Upper lobe of right lung (tissue), 1 donor: ENCODE measurements around the gene NIT1. TPM values are rescaled to one million over a fixed set of nuclear protein-coding genes. Genes with fewer than 3 reads are reported as not detected.

ENCODE experiments used
- ATAC-seq: fragments of 200-7000 bp; cut with Tn5 transposase; one replicate; pipeline ENCODE4 v1.9.1; 2020; ENCODE audit warnings: mild to moderate bottlenecking, moderate library complexity
- DNase-seq: peaks from one replicate; pipeline ENCODE4 v3.0.0-alpha.2; 2020
- H3K27ac ChIP-seq: fragments of 200-600 bp; one replicate; pipeline ENCODE4 v1.8.0; 2022
- H3K27me3 ChIP-seq: fragments of 200-600 bp; one replicate; pipeline ENCODE4 v1.8.0; 2022; ENCODE audit warnings: mild to moderate bottlenecking
- H3K36me3 ChIP-seq: fragments of 200-600 bp; one replicate; pipeline ENCODE4 v1.8.0; 2022
- H3K4me1 ChIP-seq: fragments of 200-600 bp; one replicate; pipeline ENCODE4 v1.8.0; 2022
- H3K4me3 ChIP-seq: fragments of 200-600 bp; one replicate; pipeline ENCODE4 v1.8.0; 2022; ENCODE audit warnings: mild to moderate bottlenecking
- H3K9me3 ChIP-seq: fragments of 200-600 bp; one replicate; pipeline ENCODE4 v1.8.0; 2022
- CTCF ChIP-seq: fragments of 200-600 bp; IDR thresholded peaks from one replicate; pipeline ENCODE4 v1.8.0; 2022; ENCODE audit warnings: antibody characterized with exemption
- intact Hi-C: fragments of 100-400 bp; cut with DNase I; formaldehyde crosslinking; loops from one replicate; pipeline ENCODE4 v1.11.0; 2022
- total RNA-seq: library from RNA; stranded (reverse); fragmentation: NEBNext Ultra II Directional; extraction: Animal tissue kit (Norgen Biotek cat#: 25700); gene quantifications from one replicate; pipeline ENCODE4 v1.2.1, GENCODE V29; 2021
- donor health status: DM: no; HTN: yes; CAD: no; lungs with severe emphysema.

NIT1 gene
- total RNA-seq, 1 donor from 2014 or later, result 42.1 TPM

- Histone ChIP-seq H3K36me3 (peaks cover 46% of the 10 kb centered on the region), H3K27me3 (no peaks in the 10 kb centered on the region), H3K4me3 (peak overlapping the region; percentile 100), H3K4me1 (peaks cover 48% of the 10 kb centered on the region), H3K27ac (peak overlapping the region; percentile 94), H3K9me3 (no peaks in the 10 kb centered on the region)
- ATAC-seq, result peak; percentile 43
- peak; percentile 35 for TF ChIP-seq CTCF
- intact Hi-C loops, result no loop called here
- DNase-seq, result no peak
Observed at GRCh38 chr1:161119092-161119903, 1.4 kb downstream of the NIT1 start.

GRCh38 chr1:161121042-161121650 lies 3.2 kb downstream of the NIT1 start:
- Histone ChIP-seq H3K9me3 (no peaks in the 10 kb centered on the region), H3K27me3 (no peaks in the 10 kb centered on the region), H3K4me3 (no peak overlapping the region), H3K4me1 (peaks cover 36% of the 10 kb centered on the region), H3K27ac (peak overlapping the region; percentile 36), H3K36me3 (peaks cover 64% of the 10 kb centered on the region)
- intact Hi-C loops, result no loop called here
- DNase-seq, result no peak
- no peak for ATAC-seq
- TF ChIP-seq CTCF, result no peak

- Histone ChIP-seq H3K4me1 (peaks cover 32% of the 10 kb centered on the region), H3K27me3 (no peaks in the 10 kb centered on the region), H3K36me3 (peaks cover 69% of the 10 kb centered on the region), H3K27ac (no peak overlapping the region), H3K4me3 (no peak overlapping the region), H3K9me3 (no peaks in the 10 kb centered on the region)
- intact Hi-C loops, result no loop called here
- ATAC-seq (peak; percentile 30), DNase-seq (no peak)
- no peak for TF ChIP-seq CTCF
Observed at GRCh38 chr1:161121834-161122233, 3.9 kb downstream of the NIT1 start.

GRCh38 chr1:161122967-161123366 lies 5.1 kb downstream of the NIT1 start:
- intact Hi-C loops, result no loop called here
- Histone ChIP-seq H3K27ac (no peak overlapping the region), H3K27me3 (no peaks in the 10 kb centered on the region), H3K9me3 (no peaks in the 10 kb centered on the region), H3K4me1 (peaks cover 38% of the 10 kb centered on the region), H3K36me3 (peaks cover 81% of the 10 kb centered on the region), H3K4me3 (no peak overlapping the region)
- peak; percentile 69 for DNase-seq
- TF ChIP-seq CTCF, result no peak
- peak; percentile 21 for ATAC-seq

- no peak for DNase-seq
- intact Hi-C loops, result no loop called here
Observed at GRCh38 chr1:161127649-161128048, 9.7 kb downstream of the NIT1 start.

More at GRCh38 chr1:161127649-161128048, 9.7 kb downstream of the NIT1 start:
- Histone ChIP-seq H3K27ac (peak overlapping the region; percentile 36), H3K4me3 (no peak overlapping the region), H3K36me3 (peaks cover 67% of the 10 kb centered on the region), H3K9me3 (no peaks in the 10 kb centered on the region), H3K27me3 (no peaks in the 10 kb centered on the region), H3K4me1 (peaks cover 44% of the 10 kb centered on the region)
- no peak for ATAC-seq
- no peak for TF ChIP-seq CTCF
